Lung (tissue), 12 donors: ENCODE measurements around the gene ELP4. TPM values are rescaled to one million over a fixed set of nuclear protein-coding genes. Genes with fewer than 3 reads are reported as not detected.

Experiments used
- ATAC-seq: fragments of 200-7000 bp; cut with Tn5 transposase; one replicate; pipeline ENCODE4 v1.9.1; 2020; ENCODE audit warnings: moderate number of reproducible peaks; ENCODE audit not compliant: insufficient read depth, low FRiP score
- DNase-seq, 3 donors: peaks; one replicate each; pipeline ENCODE4 v3.0.0-alpha.2; 2013 to 2017
- H3K27ac ChIP-seq, 2 donors: one replicate each; pipeline ENCODE4 v1.5.1; 2013; ENCODE audit warnings: mild to moderate bottlenecking in 2 of 2, moderate library complexity in 2 of 2, control low read depth in 1 of 2, inconsistent platforms in 1 of 2, low read depth in 1 of 2, low read length in 1 of 2
- H3K27me3 ChIP-seq, 3 donors: one replicate each; pipeline ENCODE4 v1.5.1; 2013; ENCODE audit warnings: low read length in 2 of 3; ENCODE audit not compliant: control insufficient read depth in 3 of 3, insufficient read depth in 3 of 3
- H3K36me3 ChIP-seq, 4 donors: one replicate each; pipeline ENCODE4 v1.5.1; 2013; ENCODE audit warnings: low read length in 4 of 4, mild to moderate bottlenecking in 1 of 4, moderate library complexity in 1 of 4; ENCODE audit not compliant: control insufficient read depth in 4 of 4, insufficient read depth in 4 of 4
- H3K4me1 ChIP-seq, 5 donors: one replicate each; pipeline ENCODE4 v1.5.1; 2013; ENCODE audit warnings: low read length in 5 of 5, mild to moderate bottlenecking in 2 of 5, moderate library complexity in 1 of 5; ENCODE audit not compliant: control insufficient read depth in 5 of 5, insufficient read depth in 5 of 5
- H3K4me3 ChIP-seq: one replicate; pipeline ENCODE4 v1.5.1; 2013; ENCODE audit warnings: mild to moderate bottlenecking, control low read depth, moderate library complexity
- H3K9ac ChIP-seq, 2 donors: one replicate each; pipeline ENCODE4 v1.5.1; 2013; ENCODE audit warnings: low read length in 2 of 2, control low read depth in 1 of 2; ENCODE audit not compliant: insufficient read depth in 1 of 2
- H3K9me3 ChIP-seq, 4 donors: one replicate each; pipeline ENCODE4 v1.5.1; 2013; ENCODE audit warnings: low read length in 3 of 4, mild to moderate bottlenecking in 1 of 4, moderate library complexity in 1 of 4; ENCODE audit not compliant: control insufficient read depth in 4 of 4, insufficient read depth in 3 of 4
- CTCF ChIP-seq: IDR thresholded peaks from 2 replicates; pipeline ENCODE4 v1.5.1; 2012; ENCODE audit warnings: mild to moderate bottlenecking; ENCODE audit errors: control extremely low read depth, extremely low read depth
- WGBS, 2 donors: extraction: QIAGEN DNeasy Blood & Tissue Kit; methylation state at CpG; one replicate each; pipeline ENCODE4 v1.1.7; 2013; 5-methylcytosine and 5-hydroxymethylcytosine counted together
- polyA plus RNA-seq, 2 donors: library from polyadenylated mRNA; stranded (reverse); fragments of 200-250 nt; gene quantifications; one replicate each; pipeline ENCODE4 v1.2.1, GENCODE V29; 2013
- total RNA-seq, 2 donors: library from RNA; depleted of rRNA in 1 of 2; stranded (reverse); fragments of >200 nt in 1 of 2; gene quantifications; one replicate each; pipeline ENCODE4 v1.2.1, GENCODE V29; 2014 to 2021
- donor health status: control.
- donor health status: control.
- donor health status: Bipolar disorder and iron deficiency.
- donor health status: healthy.
- donor health status: DM: yes; HTN: yes; CAD: no.

Gene ELP4
- total and polyA plus RNA-seq, 4 donors = 7.7 to 47.8 (median 13.7) TPM

DNA sequence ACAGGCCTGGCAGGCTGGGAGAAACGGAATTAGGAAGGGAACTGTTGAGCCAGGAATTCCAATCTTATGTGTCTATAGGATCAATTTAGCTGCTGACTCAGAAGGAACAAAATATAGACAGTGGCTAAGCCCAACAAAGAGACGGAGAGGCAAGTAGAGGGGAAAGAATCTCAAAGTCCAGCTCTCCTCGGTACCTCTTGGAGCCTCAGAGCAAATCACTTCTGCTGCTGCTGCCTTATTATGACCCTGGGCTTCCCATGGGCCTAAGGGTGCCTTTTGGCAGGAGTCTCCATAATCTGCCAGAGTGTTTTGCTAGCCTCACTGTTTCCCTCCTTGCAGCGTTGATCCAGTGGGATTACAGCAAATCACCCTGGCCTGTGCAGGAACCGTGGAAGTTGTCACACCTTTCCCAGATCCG, 269.8 kb downstream of the ELP4 start:
- peaks cover 0 to 14% (median 0%) of the 10 kb centered on the region in 3 donors for H3K27me3 ChIP-seq
- peaks cover 0 to 2% (median 0%) of the 10 kb centered on the region in 4 donors for H3K9me3 ChIP-seq
- H3K4me1 ChIP-seq = no peaks in the 10 kb centered on the region
- H3K36me3 ChIP-seq = no peaks in the 10 kb centered on the region
- no peak overlapping the region for H3K27ac ChIP-seq
- H3K9ac ChIP-seq = no peak overlapping the region
- DNase-seq (no peak), ATAC-seq (no peak)
- no peak overlapping the region for H3K4me3 ChIP-seq
- WGBS, 2 donors = 84 to 85% methylated on average over 6 of the region's 6 CpGs
- no peak for TF ChIP-seq CTCF

DNA sequence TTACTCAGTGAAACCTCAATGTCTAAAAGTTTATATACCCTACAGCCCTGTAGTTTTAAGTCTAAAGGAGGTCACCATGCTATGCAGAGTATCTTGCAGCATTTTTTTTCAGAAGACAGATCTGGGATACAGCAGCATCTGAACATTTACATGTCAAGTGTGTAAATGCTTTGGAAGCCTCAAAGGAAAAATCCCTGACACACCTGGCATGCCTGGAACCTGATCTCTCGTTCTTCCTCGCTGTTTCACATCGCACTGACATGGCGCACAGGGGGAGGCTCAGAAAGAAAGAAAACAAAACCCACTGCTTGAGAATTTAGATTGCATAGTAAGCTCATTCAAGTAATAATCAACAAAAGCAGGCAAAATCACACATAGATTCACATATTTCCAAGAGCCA, 270.5 kb downstream of the ELP4 start:
- peaks cover 0 to 12% (median 0%) of the 10 kb centered on the region in 3 donors for H3K27me3 ChIP-seq
- 94 to 99% methylated on average over 4 of the region's 4 CpGs for WGBS, 2 donors
- no peak overlapping the region for H3K9ac ChIP-seq
- TF ChIP-seq CTCF = no peak
- H3K36me3 ChIP-seq = no peaks in the 10 kb centered on the region
- H3K9me3 ChIP-seq = peaks cover 0 to 2% (median 0%) of the 10 kb centered on the region in 4 donors
- ATAC-seq (no peak), DNase-seq (no peak)
- H3K4me3 ChIP-seq = no peak overlapping the region
- H3K27ac ChIP-seq = no peak overlapping the region
- H3K4me1 ChIP-seq = no peaks in the 10 kb centered on the region

- no peak for ATAC-seq
- no peak overlapping the region for H3K9ac ChIP-seq
- WGBS, 2 donors = 92 to 98% methylated on average over 5 of the region's 5 CpGs
Measured at GRCh38 chr11:31780480-31780971, 271.0 kb downstream of the ELP4 start.

More at GRCh38 chr11:31780480-31780971, 271.0 kb downstream of the ELP4 start:
- no peak overlapping the region for H3K4me3 ChIP-seq
- TF ChIP-seq CTCF = no peak
- no peak overlapping the region for H3K27ac ChIP-seq
- no peaks in the 10 kb centered on the region for H3K4me1 ChIP-seq
- peaks cover 0 to 2% (median 0%) of the 10 kb centered on the region in 4 donors for H3K9me3 ChIP-seq
- no peak for DNase-seq
- peaks cover 0 to 12% (median 0%) of the 10 kb centered on the region in 3 donors for H3K27me3 ChIP-seq
- no peaks in the 10 kb centered on the region for H3K36me3 ChIP-seq
